ENCODE measurements around the gene BANK1. TPM values are rescaled to one million over a fixed set of nuclear protein-coding genes. Genes with fewer than 3 reads are reported as not detected.

Gene BANK1
- total and polyA plus RNA-seq, 2 of the 8 experiments (the other 6 are each of a cell fraction or from before 2014, with no cell fraction given), result 0.59 to 0.93 TPM

- TF ChIP-seq CHD7 (IDR thresholded peaks at IDR 0.05; ENCODE audit: insufficient replicate concordance, low read length), result no peak
Observed at GRCh38 chr4:101911616-101912015, 121.1 kb downstream of the BANK1 start (continued).
